GM19023 (cell line): Measurements from ENCODE around the gene PRDM16.

ENCODE experiments used
- ATAC-seq: cut with Tn5 transposase; IDR thresholded peaks from one replicate; pipeline ENCODE4 v1.9.1; 2021; ENCODE audit warnings: mild to moderate bottlenecking, moderate library complexity; ENCODE audit not compliant: unreplicated experiment

Gene PRDM16

DNA sequence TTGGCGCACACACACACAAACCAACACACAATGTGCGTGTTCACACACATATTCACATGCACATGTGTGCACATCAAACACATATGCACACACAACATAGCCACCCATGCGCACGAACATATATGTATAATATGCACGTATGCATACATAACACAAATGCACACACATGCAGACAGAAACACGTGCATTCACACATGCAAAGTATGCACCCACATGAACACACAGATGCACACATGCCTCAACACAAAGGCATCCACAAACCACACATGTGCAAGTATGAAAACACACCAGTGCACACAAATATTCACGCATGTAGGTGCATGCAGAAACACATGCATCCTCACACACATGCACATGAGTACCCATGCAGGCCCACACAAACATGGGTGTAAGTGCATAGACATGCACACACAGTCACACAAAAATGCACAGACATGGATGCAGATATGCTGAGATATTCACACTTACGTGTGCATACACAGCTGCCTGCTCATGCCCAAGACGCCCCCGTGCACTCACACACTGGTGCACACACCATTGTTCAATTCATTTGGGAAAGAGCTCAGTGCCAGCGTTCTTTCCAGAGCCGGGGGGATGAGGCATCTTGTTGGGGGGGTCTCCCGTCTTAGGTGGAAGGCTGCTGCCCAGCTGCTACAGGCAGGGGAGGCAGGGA is 332.7 kb downstream of the PRDM16 start:
- no peak for ATAC-seq

DNA sequence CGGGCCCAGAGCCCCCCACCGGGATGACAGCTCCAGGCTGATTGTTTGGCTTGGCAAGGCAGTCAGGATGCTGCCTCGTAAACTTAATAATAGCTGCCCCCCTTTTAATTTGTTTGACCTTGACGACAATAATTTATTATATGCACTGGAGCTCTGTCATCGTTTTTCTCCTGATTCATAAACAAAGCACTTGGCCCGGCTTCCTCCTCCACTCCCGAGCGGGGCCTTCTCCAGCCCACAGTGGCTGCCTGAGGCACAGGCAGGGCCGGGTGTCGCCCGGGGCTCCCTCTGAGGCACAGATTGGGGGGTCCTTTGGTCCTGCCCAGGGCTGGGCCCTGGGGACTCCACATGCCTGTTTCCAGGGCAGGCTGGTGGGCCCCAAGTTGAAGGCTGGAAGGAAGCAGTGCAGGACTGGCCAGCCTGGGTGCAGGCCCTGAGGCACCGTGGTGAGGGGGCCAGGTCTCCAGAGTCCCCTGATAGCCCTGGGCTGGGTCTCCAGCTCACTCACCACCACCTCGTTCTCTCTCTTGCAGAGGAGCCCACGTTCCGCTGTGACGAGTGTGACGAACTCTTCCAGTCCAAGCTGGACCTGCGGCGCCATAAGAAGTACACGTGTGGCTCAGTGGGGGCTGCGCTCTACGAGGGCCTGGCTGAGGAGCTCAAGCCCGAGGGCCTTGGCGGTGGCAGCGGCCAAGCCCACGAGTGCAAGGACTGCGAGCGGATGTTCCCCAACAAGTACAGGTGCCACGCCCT is 333.4 kb downstream of the PRDM16 start:
- no peak for ATAC-seq

DNA sequence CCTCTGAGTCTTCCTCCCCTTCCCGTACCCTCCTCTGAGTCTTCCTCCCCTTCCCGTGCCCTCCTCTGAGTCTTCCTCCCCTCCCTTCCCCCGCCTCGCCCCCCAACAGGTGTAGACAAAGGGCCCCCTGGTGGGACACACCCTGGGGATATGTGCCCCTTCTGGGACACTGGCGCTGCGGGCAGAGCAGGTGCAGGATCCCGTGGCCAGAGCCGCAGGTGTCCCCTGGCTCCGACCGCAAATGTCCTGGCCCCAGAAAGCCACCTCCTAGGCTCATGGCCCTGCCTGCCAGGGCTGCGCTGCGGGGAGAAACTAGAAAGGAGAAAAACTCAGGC is 334.0 kb downstream of the PRDM16 start:
- no peak for ATAC-seq

DNA sequence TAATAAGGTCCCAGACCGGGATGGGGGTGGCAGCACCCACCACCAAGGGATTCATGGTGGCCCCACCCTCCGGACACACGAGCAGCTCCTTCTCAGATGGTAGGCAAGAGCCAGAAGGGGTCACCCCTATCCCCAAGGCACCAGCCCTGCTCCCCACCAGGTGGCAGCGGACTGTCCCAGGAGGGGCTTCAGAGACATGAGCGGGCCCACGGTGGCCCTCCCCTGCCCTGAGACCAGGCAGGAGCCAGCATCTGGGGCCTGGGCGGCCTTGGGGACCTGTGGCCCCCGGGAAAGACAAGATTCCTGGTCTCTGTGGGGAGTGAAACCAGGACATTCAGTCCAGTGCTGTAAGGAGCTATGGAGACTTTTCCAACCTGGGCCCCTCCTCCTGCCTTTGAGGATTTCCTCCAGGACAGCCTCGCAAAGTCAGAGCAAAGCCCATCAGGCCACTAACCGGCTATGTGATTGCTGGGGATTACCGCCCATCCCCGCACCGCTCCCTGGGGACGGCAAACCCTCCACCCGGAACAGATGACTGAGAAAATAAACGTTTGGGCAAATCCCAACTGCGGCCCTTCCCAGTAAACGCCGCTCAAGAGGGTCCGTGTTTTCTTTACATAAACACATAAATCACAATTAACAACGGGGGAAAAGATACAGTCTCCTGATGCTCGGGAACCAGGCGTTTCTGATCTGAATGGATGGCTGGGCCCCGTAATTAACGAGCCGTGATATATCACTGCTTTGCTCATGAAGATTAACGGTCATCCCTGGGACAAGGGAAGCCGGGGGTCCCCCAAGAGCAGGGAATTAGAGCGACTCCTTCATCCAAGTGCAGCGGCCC is 334.6 kb downstream of the PRDM16 start:
- no peak for ATAC-seq

DNA sequence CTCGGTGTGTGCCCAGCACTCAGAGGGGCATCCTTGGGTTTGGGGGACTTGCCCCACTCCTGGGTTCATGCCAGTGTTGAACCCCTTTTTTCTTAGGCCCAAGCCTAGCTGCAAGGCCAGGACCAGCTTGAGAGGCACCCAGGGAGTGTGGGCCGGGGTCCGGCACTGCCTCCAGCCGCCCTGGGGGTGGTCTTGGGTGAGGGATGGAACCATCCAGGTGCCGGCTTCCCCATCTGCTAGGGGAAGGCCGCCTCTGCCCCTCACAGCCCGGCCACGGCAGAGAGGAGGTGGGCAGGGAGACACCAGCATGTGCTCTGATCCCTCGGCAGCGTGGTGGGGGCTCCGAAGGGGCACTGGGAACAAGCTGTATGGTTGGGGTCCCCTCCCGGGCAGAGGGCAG is 335.3 kb downstream of the PRDM16 start:
- ATAC-seq: no peak

DNA sequence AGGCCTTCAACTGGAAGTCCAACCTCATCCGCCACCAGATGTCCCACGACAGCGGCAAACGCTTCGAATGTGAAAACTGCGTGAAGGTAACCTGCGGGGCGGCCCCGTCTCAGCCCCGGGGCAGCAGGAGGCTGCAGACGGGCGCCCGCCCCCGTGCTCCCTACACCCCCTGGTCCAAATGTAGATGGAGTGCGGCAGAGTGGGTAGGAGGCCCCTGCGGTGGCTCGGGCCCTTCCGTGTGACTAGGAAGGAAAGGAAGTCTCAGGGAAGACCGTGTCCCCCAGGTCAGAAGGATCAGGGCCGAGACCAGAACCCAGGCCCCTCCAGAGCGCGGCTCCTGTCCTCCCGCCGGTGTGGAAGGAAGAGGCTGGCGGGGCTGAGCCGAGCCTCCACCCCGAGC is 335.8 kb downstream of the PRDM16 start:
- no peak for ATAC-seq

DNA sequence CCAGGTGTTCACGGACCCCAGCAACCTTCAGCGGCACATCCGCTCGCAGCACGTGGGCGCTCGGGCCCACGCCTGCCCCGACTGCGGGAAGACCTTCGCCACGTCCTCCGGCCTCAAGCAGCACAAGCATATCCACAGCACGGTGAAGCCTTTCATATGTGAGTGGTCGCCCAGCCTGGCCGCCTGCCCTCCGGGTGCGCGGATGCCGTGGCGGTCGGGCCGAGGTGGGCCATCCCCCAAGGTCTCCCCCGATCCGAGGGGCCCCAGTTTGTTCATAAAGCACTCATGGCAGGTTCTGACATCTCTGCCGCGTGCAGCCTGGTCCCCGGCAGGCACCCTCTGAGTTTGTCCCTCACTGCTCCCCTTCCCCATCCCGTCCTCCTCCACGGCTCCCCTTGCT is 336.5 kb downstream of the PRDM16 start:
- ATAC-seq: no peak

DNA sequence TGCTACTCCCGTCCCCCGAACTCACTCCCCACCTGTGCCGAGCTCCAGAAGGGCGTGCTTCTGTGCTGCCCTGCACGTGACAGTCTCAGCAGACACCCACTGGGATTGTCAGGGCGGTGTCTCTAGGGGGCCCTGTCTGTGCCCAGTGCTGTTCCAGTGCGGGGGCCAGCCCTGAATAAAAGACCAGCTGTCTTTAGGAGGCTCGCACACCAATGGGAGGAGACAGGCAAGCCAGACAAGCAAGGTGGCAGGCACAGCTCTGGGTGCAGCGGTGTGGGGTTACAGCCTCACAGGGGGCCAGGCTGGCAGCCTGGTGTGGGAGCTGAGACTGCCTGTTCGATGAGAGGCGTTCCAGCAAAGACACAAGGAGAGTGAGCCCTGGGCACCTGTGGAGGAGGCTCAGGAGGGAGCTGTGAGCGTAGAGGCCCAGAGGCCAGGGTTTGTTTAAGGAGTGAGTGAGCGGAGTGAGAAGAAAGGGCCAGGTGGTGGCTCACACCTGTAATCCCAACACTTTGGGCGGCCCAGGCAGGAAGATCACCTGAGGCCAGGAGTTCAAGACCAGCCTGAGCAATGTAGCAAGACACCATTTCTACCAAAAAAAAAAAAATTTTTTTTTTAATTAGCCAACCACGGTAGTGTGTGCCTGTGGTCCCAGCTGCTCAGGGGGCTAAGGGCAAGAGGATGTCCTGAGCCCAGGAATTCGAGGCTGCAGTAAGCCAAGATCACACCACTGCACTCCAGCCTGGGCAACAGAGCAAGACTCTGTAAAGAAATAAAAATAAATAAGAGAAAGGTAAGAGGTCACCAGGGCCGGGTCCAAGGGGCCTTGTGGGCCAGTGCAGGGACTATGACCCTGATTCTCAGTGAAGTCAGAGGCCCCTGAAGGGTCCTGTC is 337.2 kb downstream of the PRDM16 start:
- ATAC-seq: no peak

DNA sequence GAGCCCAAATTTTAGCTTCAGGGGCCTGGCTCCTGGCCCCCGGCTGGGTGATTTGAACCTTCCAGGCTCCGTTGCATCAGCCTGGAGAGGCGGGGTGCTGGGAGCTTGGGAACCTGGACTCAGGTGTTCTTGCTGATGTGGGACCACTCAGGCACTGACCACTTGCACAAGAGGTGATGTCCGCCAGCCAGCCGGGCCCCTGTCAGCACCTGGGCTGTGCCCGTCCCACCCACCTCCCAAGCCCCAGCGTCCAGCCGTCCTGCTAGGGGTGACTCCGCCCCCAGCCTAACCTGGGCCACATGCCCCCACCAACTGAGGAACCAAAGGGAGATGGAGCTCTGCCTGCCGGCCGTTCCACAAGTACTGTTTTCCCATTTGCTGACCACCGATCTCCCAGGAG is 338.0 kb downstream of the PRDM16 start:
- ATAC-seq: no peak

DNA sequence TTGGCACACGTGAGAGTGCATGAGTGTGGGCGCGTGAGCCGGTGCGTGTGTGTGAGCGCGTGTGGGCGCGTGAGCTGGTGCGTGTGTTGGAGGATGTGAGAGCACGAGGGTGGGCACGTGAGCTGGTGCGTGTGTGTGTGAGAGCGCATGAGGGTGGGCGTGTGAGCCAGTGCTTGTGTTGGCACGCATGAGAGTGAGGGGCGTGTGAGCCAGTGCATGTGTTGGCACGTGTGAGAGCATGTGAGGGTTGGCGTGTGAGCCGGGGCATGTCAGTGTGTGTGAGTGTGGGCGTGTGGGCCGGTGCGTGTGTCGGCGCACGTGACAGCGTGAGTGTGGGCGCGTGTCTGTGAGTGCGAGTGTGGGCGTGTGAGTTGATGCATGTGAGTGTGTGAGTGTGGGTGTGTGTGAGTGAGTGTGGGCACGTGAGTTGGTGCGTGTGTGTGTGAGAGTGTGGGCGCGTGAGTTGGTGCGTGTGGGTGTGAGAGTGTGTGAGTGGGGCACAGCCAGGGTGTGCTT is 339.8 kb downstream of the PRDM16 start:
- no peak for ATAC-seq

DNA sequence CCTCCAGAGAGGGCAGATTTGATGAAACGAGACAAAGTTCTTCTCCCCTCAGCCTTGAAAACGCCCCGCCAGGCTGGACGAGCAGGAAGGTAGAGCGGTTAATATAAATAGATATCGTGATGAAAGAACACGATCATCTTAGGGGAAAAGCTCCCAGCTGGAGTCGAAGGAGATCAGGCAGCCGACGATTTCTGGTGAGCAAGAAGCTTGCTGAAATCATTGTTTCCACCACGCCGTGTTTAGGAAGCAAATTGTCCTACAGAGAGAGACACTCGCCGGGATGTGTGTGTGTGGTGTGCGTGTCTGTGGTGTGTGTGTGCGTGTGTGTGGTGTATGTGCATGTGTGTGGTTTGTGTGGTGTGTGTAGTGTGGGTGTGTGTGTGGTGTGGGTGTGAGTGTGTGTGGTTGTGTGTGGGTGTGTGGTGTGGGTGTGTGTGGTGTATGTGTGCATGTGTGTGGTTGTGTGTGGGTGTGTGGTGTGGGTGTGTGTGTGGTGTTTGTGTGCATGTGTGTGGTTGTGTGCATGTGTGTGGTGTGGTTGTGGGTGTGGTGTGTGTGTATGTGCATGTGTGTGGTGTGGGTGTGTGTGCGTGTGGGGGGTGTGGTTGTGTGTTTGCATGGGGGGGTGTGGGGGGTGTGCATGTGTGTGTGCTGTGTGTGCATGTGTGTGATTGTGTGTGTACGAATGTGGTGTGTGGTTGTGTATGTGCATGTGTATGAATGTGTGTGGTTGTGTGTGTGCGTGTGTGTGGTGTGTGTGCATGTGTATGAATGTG is 340.6 kb downstream of the PRDM16 start:
- ATAC-seq: no peak

DNA sequence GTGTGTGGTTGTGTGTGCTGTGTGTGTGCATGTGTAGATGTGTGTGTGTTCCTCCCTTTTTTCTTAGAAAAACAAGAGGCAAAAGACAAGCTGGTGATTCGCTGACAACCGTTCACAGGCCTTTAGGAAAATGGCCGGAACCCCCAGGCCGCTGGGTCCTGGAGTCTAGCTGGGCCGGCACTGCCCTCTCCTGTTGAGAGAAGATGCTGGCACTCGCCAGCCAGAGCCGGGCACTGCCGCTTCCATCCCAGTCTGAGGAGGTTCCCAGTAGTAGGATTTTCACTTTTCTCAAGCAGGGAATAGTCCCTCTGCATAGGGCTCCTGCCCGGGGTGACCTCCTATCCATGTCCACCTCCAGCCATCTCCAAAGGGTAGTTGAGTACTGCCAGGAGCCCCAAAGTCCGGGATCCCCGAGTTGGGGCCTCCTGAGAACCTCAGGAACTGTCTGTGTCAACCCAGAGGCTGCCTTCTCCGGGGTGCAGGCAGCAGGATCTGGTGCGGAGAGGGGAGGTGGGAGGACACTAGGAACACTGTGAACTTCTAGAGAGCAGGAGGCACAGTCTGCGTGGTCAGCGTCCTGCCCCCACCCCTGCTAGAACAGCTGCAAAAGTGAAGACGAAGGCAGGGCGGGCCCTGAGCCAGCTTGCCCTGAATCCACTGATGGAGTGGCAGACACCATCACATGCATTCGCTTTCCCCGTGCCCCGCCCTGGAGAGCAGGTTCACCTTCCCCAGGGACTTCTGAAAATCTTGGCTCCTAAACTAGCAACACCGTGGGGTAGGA is 341.3 kb downstream of the PRDM16 start:
- no peak for ATAC-seq

DNA sequence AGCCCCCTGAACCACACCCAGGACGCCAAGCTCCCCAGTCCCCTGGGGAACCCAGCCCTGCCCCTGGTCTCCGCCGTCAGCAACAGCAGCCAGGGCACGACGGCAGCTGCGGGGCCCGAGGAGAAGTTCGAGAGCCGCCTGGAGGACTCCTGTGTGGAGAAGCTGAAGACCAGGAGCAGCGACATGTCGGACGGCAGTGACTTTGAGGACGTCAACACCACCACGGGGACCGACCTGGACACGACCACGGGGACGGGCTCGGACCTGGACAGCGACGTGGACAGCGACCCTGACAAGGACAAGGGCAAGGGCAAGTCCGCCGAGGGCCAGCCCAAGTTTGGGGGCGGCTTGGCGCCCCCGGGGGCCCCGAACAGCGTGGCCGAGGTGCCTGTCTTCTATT is 342.8 kb downstream of the PRDM16 start:
- ATAC-seq: no peak

DNA sequence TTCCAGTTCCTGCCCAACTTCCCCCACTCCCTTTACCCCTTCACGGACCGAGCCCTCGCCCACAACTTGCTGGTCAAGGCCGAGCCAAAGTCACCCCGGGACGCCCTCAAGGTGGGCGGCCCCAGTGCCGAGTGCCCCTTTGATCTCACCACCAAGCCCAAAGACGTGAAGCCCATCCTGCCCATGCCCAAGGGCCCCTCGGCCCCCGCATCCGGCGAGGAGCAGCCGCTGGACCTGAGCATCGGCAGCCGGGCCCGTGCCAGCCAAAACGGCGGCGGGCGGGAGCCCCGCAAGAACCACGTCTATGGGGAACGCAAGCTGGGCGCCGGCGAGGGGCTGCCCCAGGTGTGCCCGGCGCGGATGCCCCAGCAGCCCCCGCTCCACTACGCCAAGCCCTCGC is 343.4 kb downstream of the PRDM16 start:
- ATAC-seq: no peak

DNA sequence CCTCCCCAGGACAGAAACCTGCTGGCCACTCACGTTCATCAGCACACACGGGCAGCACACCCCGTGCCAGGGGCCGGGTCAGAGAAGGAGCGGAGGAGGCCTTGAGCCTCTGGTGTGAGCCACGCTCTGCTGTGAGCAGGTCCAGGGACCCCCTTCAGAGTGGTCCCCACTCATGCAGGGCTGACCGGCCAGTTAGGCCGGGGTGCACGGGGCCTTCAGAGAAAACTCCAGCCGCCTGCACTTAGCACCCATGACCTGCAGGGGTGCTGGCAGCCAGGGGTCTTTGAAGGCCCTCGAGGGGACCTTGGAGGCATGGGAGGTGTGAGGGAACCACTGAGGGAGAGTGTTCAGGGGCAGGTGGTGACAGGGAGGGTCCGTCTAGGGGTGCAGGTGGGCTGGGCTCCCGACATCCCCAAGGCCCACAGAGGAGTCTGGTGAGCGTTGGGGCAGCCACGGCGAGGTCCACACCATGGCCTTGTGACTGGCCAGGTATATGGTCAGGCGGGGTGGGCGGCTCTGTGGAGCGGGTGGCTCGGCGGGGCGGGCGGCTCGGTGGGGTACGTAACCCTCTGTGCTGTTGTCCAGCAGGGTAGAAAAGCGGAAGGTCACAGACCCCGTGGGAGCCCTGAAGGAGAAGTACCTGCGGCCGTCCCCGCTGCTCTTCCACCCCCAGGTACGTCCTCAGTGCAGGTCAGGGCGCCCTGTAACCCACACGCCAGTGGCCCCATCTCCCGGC is 345.1 kb downstream of the PRDM16 start:
- no peak for ATAC-seq

DNA sequence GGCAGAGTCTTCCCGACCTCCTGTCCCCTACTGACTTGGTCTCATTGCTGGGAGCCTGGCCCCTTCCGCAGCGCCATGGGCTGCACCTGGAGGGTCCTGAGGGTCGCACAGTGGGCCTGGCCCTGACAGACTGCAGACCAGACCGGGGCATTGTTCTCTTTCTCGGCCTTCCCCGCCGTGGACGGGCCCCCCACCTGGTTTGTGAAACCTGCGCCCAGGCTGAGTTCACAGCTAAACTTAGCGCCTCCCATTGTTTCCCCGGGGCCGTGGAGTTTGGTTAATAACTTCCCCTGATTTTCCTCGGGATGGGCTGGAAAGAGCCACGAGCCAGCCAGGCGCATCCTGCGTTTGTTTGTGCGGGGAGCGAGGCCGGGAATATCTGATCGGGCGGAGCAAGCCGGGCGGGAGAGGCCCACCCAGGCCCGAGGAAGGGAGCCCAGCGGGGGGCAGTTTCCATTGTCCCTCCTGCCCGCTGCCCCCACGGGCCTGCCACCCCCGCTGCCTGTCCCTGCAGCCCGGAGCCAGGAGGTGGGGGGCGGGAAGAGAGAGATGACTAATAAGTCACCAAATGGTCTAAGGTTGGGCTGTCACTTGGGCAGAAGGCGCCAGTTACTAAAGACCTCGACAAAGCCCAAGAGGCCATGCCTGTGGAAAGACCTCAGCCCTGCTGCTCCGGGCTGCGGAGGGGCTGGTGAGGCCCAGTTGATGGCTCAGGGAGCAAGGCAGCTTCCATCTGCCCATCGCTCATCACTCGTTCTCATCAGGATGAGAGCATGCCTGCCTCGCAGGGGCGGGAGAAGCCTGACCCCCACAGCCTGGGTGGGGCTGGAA is 346.5 kb downstream of the PRDM16 start:
- no peak for ATAC-seq

DNA sequence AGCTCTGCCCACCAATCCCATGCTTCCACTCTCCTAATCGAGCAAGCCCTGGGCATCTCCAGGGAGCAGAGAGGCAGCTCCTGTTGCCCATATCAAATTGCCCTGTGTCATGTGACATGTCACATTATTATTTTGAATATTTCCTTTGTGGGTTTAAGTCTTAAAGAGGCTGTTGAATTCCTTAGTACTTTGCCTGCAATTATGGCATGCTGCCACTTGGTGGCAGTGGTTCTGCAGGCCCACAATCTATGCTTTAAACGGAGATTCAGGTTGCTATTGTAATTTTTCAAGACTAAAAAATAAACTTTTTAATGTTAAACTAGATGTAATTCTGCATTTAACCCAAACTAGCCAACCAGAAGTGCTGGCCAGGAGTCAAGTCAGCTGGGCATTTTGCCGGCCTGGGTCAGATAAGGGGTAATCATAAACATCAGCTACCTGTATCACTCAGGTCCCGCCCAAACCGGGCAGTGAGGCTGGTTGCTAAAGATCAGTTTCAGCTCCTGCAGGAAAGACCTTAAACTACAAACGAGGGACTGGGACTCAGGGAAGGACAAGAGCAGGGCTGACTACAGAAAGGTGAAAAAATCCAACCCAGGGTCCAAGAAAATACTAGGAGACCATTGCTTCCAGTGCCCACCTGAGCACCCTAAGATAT is 348.2 kb downstream of the PRDM16 start:
- ATAC-seq: no peak
